HG03135 (cell line): ENCODE data around the gene EDEM1.
"Not testable (repeated sequence)": the region's sequence is repeated elsewhere in the genome, so short reads cannot be mapped to it uniquely, and the experiment has no call there.

Experiments
- ATAC-seq: cut with Tn5 transposase; IDR thresholded peaks from one replicate; pipeline ENCODE4 v1.9.1; 2021; ENCODE audit warnings: mild to moderate bottlenecking, moderate library complexity; ENCODE audit not compliant: unreplicated experiment

The EDEM1 gene

DNA sequence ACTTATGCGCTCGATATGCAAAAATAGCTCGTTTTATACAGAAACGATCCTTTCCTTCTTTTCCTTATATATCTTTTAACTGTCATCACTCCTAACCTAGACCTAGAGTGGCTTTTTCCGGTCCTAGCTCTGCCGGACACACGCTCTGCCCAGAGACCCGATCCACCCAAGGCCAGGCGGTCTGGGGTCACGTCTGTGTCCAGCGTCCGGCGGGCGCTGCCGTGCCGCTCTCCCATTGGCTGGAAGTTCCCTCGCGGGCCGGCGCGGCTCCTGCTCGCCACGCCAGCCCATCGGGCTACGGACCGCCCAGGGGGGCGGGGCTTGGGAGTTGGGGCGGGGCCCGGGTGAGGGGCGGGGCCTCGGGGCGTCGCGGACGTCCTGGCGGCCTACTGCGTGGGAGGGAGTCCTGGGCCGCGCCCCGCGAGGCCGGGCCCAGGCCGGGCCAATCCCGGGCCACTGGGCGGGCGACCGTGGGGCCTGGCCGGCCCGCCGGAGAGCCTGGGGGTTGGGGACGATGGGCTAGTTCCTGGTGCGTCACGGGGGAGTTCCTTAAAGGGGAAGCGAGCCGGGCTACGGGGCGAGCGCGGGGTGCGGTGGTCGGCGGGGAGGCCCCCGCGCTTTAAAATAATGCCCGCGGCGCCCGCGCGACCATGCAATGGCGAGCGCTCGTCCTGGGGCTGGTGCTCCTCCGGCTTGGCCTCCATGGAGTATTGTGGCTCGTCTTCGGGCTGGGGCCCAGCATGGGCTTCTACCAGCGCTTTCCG, at the start of gene EDEM1:
Gene EDEM1 (plus strand): TSS at position 552 of the 764 bp plus-strand sequence. CDS start 99 bp downstream, at position 651.
- peak; percentile 85 for ATAC-seq

GRCh38 chr3:5138214-5138981, 49.1 kb upstream of the EDEM1 start:
- no peak for ATAC-seq

GRCh38 chr3:5140230-5140621, 47.3 kb upstream of the EDEM1 start:
- ATAC-seq = peak; percentile 45

DNA sequence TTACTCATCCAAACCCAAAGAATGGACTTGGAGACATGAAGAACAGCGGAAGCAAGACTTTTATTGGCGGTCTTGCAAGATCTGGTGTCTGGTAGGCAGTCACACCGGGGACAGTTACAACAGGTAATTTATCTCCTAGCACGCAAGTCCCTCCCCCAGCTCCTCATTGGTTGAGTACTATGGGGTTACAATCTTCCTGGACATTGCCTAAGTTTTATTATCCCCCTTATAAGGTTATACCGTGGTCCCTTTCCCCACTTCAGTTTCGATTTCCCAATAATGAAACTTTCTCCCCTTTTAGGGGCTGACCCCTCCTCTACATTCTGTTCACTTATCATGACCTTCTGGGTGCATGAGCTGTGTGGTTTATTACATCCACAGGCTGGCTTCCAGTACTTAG, 46.7 kb upstream of the EDEM1 start:
- ATAC-seq = no peak

DNA sequence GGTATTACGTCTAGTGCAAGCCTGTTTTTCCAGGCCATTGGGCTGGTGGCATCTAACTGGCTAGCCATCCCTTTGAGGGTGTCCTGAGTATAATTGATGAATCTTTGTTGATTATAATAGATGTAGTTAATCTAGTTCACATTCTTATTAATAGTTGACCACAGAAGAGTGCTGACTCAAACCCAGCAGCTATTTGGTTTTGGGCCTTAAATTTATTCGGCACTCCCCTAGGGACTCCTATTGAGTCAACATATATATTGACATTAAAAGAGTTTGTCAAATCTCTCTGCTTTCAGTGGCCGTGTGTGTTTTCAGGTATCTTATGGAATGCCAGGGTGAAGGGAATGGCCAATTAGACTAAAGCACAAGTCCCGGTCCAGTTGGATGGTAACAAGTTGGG, 45.7 kb upstream of the EDEM1 start:
- no peak for ATAC-seq

DNA sequence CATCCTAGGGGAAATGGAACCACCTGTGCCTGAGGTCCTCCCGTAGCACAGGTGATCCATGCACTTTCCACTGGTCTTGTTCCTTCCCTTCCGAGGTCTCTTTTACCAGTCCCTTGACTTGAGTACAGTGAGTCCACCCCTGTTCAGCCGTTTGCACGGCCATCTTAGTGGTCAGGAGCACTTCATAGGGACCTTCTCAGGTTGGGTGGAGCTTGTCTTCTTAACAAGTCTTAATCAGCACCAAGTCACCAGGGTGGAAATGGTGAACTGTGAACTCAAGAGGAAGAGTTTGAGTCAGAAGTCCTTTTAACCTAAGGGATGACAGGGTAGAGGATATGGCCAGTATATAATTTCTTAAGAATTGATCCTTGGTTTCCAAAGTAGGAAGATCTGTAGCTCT, 44.0 kb upstream of the EDEM1 start:
- ATAC-seq = no peak

GRCh38 chr3:5144316-5144994, 43.1 kb upstream of the EDEM1 start:
- no peak for ATAC-seq

DNA sequence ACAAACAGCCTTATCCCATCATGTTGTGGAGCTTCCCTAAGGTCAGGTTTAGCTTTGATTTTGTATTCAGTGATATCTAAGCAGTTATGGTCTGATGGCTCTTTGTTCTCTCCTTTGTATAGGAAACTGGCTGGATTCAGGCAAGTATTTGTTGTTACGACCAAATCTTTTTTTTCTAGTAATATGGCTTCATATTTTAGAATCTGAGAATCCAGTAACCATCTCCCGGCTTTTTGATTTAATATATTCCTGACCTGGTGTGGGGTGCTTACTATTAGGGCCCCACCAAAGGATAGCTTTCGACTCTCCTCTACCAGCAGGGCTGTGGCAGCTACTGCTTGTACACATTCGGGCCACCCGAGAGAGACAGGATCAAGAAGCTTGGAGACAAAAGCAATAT, 42.4 kb upstream of the EDEM1 start:
- no peak for ATAC-seq

DNA sequence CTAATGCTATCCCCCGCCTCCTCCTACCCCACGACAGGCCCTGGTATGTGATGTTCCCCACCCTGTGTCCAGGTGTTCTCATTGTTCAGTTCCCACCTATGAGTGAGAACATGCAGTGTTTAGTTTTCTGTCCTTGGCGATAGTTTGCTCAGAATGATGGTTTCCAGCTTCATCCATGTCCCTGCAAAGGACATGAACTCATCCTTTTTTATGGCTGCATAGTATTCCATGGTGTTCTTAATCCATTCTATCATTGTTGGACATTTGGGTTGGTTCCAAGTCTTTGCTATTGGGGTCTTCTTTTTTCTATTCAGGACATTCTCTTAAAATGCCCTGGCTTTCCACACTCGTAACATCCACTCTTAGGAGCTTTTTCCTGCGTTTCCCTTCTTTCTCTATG, 40.4 kb upstream of the EDEM1 start:
- not testable (repeated sequence) for ATAC-seq

GRCh38 chr3:5149306-5149880, 38.1 kb upstream of the EDEM1 start:
- ATAC-seq = no peak

GRCh38 chr3:5151586-5151985, 35.9 kb upstream of the EDEM1 start:
- no peak for ATAC-seq

DNA sequence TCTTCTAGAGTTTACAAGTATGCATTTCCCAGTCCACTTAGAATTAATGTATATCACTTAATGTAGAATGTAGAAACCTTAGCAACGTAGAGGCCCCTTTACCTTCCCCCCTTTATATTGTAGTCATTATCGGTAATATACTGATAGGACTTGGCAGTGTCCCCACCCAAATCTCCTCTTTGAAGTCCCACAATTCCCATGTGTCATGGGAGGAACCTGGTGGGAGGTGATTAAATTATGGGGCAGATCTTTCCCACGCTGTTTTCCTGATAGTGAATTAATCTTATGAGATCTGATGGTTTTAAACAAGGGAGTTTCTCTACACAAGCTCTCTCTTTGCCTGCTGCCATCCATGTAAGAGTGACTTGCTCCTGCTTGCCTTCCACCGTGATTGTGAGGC, 34.4 kb upstream of the EDEM1 start:
- no peak for ATAC-seq

GRCh38 chr3:5155241-5155640, 32.3 kb upstream of the EDEM1 start:
- ATAC-seq = no peak

DNA sequence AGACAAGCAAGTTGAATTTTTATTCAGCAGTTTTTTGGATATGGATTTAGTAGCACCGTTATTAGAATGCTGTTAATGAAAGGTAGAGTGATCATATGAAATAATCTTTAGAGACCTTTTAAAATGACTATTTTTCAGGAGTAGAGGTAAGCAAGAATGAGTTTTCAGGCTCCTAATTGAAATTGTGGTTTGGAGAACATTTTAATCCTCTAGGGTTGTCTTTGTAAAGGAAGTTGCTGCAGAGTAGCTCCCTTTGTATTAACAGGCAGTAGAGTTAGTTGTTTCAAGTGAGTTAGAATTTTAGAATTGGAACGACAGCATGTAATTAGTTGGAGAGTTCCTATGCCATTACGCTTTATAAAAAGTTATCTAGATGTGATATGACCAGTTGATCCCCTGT, 27.2 kb upstream of the EDEM1 start:
- no peak for ATAC-seq

- no peak for ATAC-seq
Measured at GRCh38 chr3:5160940-5161858, 26.3 kb upstream of the EDEM1 start.

DNA sequence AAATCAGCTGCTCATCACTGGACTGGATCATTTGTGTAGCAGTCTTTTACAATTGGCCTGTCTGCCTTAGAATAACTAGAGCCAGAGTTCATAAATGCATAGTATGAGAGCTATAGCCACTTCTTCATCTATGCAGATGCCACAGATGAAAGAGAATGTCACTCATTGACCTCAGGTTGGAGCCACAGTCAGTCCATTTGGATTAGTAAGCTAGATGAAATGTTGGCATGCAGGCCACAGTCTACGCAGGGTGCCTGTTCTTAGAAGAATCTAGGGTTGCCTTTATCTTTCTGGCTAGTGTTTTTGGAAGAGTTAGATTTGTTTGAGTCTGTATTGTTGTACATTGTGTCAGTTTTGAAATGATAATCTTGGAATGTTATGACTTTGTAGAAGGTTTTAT, 25.4 kb upstream of the EDEM1 start:
- no peak for ATAC-seq

DNA sequence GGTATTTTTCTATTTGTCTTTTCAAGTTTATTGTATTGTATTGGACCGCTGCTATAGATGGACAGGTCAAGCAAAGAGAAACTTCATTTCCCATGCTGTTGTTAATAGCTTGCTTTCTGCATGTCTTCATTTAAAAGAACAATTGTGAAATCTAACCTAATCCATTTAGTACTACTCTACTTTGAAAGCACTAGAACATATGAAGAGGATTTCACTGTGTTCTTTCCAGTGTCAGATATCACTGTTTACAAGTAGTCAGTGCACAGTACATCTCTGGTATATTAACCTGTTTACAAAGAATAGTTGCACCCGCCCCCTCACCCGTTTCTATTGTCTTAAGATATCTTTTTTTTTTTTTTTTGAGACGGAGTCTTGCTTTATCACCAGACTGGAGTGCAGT, 21.8 kb upstream of the EDEM1 start:
- no peak for ATAC-seq

DNA sequence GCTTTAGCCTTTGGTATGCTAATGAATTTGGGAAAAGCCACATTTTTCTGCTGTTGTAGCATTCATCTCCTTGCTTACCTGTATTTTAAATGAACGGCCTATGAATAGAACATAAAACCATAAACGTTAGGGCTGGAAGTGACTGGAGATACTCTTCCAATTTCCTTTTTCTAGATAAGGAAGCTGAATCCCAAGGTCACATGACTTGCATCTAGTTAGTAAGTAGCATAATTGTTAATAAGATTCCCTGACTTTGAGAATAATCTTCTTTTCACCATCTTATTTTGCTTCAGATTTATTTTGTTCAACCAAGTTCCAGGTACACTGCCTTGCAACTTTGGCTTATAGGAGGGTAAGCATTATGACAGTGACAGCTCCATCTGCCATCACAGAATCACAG, 20.7 kb upstream of the EDEM1 start:
- ATAC-seq = no peak

GRCh38 chr3:5168110-5168509, 19.4 kb upstream of the EDEM1 start:
- no peak for ATAC-seq

- ATAC-seq = no peak
Measured at GRCh38 chr3:5169807-5170206, 17.7 kb upstream of the EDEM1 start.
